Activated T-helper 17 cell treated with anti-CD3 and anti-CD28 coated beads, Interleukin-2, amount 50 U/mL, for 72 hours (primary cell): Measurements from ENCODE around the gene ALK. TPM values are rescaled to one million over a fixed set of nuclear protein-coding genes. Genes with fewer than 3 reads are reported as not detected.

Experiments
- ATAC-seq: fragments of 150-1000 bp; cut with Tn5 transposase; replicated peaks from 2 replicates; pipeline ENCODE4 v1.10.0; 2021; ENCODE audit warnings: mild to moderate bottlenecking, moderate library complexity
- H3K27ac Mint-ChIP-seq: one replicate; pipeline ENCODE4 v1.8.0; 2022; ENCODE audit warnings: mixed read lengths
- H3K27me3 Mint-ChIP-seq: one replicate; pipeline ENCODE4 v1.8.0; 2022; ENCODE audit warnings: mixed read lengths
- H3K36me3 Mint-ChIP-seq: one replicate; pipeline ENCODE4 v1.8.0; 2022; ENCODE audit warnings: low read depth, mild to moderate bottlenecking, mixed read lengths
- H3K4me1 Mint-ChIP-seq: one replicate; pipeline ENCODE4 v1.8.0; 2022; ENCODE audit warnings: mixed read lengths
- H3K4me3 Mint-ChIP-seq: one replicate; pipeline ENCODE4 v1.8.0; 2022; ENCODE audit warnings: mild to moderate bottlenecking, mixed read lengths
- H3K9me3 Mint-ChIP-seq: one replicate; pipeline ENCODE4 v1.8.0; 2022; ENCODE audit warnings: mixed read lengths
- total RNA-seq, 2 donors: library from RNA; stranded (reverse); gene quantifications; one replicate each; pipeline ENCODE4 v1.2.3, GENCODE V29; 2022

The ALK gene
- total RNA-seq, 2 donors from 2014 or later, result not detected

DNA sequence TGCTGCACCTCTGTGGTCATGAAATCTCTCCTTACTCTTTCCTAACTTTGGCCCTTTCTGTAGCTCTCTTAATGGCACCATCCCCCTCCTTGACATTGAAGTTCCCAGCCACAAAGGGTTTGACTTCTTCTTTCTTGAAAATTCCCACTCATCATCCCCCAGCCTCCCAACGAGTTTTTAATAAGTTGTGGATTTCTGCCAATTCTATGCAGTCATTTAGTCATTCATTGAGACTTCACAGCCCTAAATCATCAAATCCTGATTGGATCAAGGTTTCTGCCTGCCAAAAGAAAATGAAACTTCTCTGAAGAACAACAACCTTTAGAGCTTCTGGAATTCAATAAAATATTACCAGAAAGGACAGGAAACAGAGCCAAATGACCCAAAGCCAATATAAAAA lies 451.9 kb downstream of the ALK start:
- no peak for ATAC-seq
- peaks cover 15% of the 10 kb centered on the region for H3K27me3 Mint-ChIP-seq
- H3K4me1 Mint-ChIP-seq, result no peaks in the 10 kb centered on the region
- H3K27ac Mint-ChIP-seq, result no peak overlapping the region
- peaks cover 11% of the 10 kb centered on the region for H3K9me3 Mint-ChIP-seq
- H3K36me3 Mint-ChIP-seq, result no peaks in the 10 kb centered on the region
- H3K4me3 Mint-ChIP-seq, result no peak overlapping the region

GRCh38 chr2:29463181-29463900 lies 458.0 kb downstream of the ALK start:
- peaks cover 25% of the 10 kb centered on the region for H3K27me3 Mint-ChIP-seq
- no peaks in the 10 kb centered on the region for H3K36me3 Mint-ChIP-seq
- H3K4me1 Mint-ChIP-seq, result no peaks in the 10 kb centered on the region

GRCh38 chr2:29462293-29462692 lies 459.1 kb downstream of the ALK start:
- no peaks in the 10 kb centered on the region for H3K4me1 Mint-ChIP-seq

More at GRCh38 chr2:29463181-29463900, 458.0 kb downstream of the ALK start:
- Mint-ChIP-seq H3K4me3 (no peak overlapping the region), H3K9me3 (no peaks in the 10 kb centered on the region), H3K27ac (no peak overlapping the region)
- no peak for ATAC-seq

GRCh38 chr2:29460190-29460589 lies 461.2 kb downstream of the ALK start:
- no peak overlapping the region for H3K27ac Mint-ChIP-seq
- H3K27me3 Mint-ChIP-seq, result peaks cover 33% of the 10 kb centered on the region
- H3K4me3 Mint-ChIP-seq, result no peak overlapping the region
- no peak for ATAC-seq
- H3K9me3 Mint-ChIP-seq, result no peaks in the 10 kb centered on the region
- H3K36me3 Mint-ChIP-seq, result no peaks in the 10 kb centered on the region
- H3K4me1 Mint-ChIP-seq, result no peaks in the 10 kb centered on the region

More at GRCh38 chr2:29462293-29462692, 459.1 kb downstream of the ALK start:
- ATAC-seq, result no peak
- Mint-ChIP-seq H3K4me3 (no peak overlapping the region), H3K36me3 (no peaks in the 10 kb centered on the region), H3K27me3 (peaks cover 29% of the 10 kb centered on the region), H3K9me3 (no peaks in the 10 kb centered on the region), H3K27ac (no peak overlapping the region)

- Mint-ChIP-seq H3K4me3 (no peak overlapping the region), H3K27me3 (peaks cover 29% of the 10 kb centered on the region), H3K27ac (no peak overlapping the region), H3K4me1 (no peaks in the 10 kb centered on the region), H3K9me3 (no peaks in the 10 kb centered on the region), H3K36me3 (no peaks in the 10 kb centered on the region)
- no peak for ATAC-seq
These were observed 461.8 kb downstream of the ALK start for GRCh38 chr2:29459445-29460179.

DNA sequence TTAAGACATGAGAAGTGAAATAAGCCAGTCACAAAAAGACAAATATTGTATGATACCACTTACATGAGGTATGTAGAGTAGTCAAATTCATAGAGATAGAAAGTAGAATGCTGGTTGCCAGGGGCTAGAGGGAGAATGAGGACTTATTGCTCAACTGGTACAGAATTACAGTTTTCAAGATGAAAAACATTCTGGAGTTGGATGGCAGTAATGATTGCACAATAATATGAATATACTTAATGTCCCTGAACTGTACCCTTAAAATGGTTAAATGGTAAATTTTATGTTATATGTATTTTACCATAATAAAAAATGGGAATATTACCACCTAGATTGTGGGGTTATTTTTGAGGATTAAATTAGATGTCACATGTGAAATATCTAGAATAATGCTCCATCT lies 465.0 kb downstream of the ALK start:
- Mint-ChIP-seq H3K36me3 (no peaks in the 10 kb centered on the region), H3K4me3 (no peak overlapping the region), H3K27ac (no peak overlapping the region), H3K27me3 (peaks cover 24% of the 10 kb centered on the region), H3K4me1 (no peaks in the 10 kb centered on the region), H3K9me3 (no peaks in the 10 kb centered on the region)
- ATAC-seq, result no peak

GRCh38 chr2:29455200-29455860 lies 466.1 kb downstream of the ALK start:
- peaks cover 22% of the 10 kb centered on the region for H3K27me3 Mint-ChIP-seq
- ATAC-seq, result no peak
- H3K4me3 Mint-ChIP-seq, result no peak overlapping the region
- no peak overlapping the region for H3K27ac Mint-ChIP-seq
- H3K4me1 Mint-ChIP-seq, result no peaks in the 10 kb centered on the region
- no peaks in the 10 kb centered on the region for H3K9me3 Mint-ChIP-seq
- no peaks in the 10 kb centered on the region for H3K36me3 Mint-ChIP-seq

DNA sequence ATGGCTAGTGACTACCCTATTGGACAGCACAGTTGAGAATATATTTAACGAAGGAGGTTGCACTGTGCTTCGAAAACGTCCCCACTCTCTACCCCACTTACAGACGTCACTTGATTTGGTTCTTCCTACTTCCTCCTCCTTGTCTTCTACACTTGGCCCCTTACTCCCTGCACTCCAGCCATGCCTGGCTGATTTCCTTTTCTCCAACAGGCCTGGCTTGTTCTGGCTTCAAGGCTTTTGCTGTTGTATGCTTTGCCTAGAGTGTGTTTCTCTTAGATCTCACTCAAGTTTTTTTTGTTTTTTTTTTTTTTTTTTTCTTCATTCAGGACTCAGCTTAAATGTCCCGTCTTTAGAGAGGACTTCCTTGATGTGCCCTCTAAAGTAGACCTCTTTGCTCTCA lies 469.4 kb downstream of the ALK start:
- no peak for ATAC-seq
- Mint-ChIP-seq H3K4me1 (no peaks in the 10 kb centered on the region), H3K9me3 (no peaks in the 10 kb centered on the region), H3K27me3 (peaks cover 27% of the 10 kb centered on the region), H3K4me3 (no peak overlapping the region), H3K27ac (no peak overlapping the region), H3K36me3 (no peaks in the 10 kb centered on the region)

DNA sequence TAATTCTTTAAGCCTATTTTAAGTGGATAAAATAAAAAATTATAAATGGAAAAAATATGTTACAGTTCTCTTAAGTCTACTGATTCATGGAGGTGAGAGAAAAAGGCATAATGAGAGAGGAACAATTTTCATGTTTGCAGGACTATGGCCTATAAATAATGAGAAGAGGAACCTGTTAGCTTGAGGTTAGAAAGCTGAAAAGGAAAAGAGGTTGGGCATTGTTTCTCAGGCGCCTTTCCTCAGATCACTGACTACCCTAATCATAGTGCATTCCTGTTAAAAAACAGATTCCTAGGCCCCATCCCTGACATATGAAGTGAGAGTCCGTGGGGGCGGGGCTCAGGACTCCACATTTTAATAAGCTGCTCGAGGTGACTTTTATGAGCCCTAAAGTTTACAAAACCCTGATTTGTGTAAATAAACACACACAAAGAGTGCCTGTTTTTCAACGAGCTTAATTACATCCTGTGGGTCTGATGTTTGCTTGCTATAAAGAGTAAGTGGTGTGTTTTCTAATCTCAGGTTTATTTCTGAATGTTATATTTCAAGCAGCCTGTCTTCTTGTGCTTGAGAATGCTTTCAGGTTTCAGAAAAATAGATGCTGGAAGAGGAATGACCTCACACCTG lies 470.7 kb downstream of the ALK start:
- Mint-ChIP-seq H3K4me1 (no peaks in the 10 kb centered on the region), H3K9me3 (no peaks in the 10 kb centered on the region), H3K27me3 (peaks cover 30% of the 10 kb centered on the region), H3K36me3 (no peaks in the 10 kb centered on the region), H3K27ac (no peak overlapping the region), H3K4me3 (no peak overlapping the region)
- no peak for ATAC-seq

DNA sequence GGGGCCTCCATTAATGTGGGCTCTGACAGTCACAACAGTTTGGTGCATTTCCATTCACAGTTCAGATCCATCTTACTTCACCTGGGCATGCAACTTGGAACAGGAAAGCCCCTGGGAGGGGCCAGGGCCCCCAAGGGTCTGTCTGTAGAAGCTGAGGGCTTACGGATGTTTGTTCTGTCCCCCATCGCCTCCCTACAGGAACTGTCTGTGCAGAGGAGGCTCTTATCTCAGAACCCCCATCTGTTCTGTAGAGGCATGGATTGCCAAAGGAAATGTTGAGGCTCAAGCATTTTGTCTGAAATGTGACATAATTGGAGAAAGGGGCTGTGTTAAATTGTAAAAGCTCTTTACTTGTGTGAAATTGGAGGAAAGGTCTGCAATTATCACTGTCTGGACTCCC lies 471.9 kb downstream of the ALK start:
- H3K9me3 Mint-ChIP-seq, result no peaks in the 10 kb centered on the region
- no peak overlapping the region for H3K27ac Mint-ChIP-seq
- H3K36me3 Mint-ChIP-seq, result no peaks in the 10 kb centered on the region
- H3K4me3 Mint-ChIP-seq, result no peak overlapping the region
- H3K27me3 Mint-ChIP-seq, result peaks cover 28% of the 10 kb centered on the region
- ATAC-seq, result no peak
- no peaks in the 10 kb centered on the region for H3K4me1 Mint-ChIP-seq

DNA sequence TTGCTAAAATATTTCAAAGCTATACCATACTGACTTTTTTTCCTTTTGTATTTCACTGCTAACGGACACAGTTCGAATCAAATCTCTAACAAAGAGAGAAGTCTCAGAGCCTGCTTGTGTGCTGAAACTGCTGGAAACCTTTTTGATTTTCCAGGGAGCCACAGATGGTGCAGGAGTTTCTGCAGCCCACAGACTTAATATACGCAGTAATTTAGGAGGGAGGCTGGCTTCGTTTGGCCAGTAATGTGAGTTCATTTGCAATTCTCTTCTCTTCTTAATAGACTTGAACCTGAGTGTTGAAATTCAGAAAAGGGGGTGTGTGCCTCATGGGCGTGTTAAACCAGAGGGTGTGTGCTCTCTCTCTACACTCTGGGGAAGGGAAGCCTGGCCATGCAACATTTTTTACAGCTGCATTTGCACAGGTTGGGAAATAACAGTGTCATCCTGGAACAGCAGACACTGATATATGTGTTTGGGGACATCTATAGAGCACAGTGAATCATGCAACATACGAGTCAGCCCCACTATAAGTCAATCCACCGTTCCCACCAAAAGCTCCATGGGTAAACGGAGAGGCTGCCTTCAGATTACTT lies 473.2 kb downstream of the ALK start:
- ATAC-seq, result no peak
- H3K4me1 Mint-ChIP-seq, result no peaks in the 10 kb centered on the region

DNA sequence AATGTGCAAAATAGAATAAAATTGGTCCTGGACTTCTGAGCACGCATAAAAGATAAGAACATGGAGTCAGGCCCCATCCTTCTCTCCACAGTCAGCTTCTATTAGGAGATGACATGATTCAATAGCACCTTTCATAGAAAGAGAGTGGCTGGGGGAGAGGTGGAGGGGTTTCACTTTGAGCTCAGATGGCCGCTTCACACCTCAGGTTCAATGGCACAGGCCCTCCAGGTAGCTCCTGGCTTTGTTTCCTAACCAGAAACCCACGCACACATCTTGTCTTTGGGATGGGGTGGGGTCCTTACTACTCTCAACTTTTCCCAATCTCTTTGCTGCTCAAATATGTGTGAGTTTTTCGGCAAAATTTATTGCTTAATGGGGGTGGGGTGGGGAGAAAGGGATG lies 473.9 kb downstream of the ALK start:
- Mint-ChIP-seq H3K27me3 (peaks cover 32% of the 10 kb centered on the region), H3K9me3 (no peaks in the 10 kb centered on the region), H3K4me3 (no peak overlapping the region), H3K27ac (no peak overlapping the region), H3K36me3 (no peaks in the 10 kb centered on the region), H3K4me1 (no peaks in the 10 kb centered on the region)
- ATAC-seq, result no peak

More for the DNA sequence above, 473.2 kb downstream of the ALK start:
- H3K27me3 Mint-ChIP-seq, result peaks cover 32% of the 10 kb centered on the region
- no peaks in the 10 kb centered on the region for H3K9me3 Mint-ChIP-seq
- no peaks in the 10 kb centered on the region for H3K36me3 Mint-ChIP-seq
- H3K4me3 Mint-ChIP-seq, result no peak overlapping the region
- no peak overlapping the region for H3K27ac Mint-ChIP-seq

DNA sequence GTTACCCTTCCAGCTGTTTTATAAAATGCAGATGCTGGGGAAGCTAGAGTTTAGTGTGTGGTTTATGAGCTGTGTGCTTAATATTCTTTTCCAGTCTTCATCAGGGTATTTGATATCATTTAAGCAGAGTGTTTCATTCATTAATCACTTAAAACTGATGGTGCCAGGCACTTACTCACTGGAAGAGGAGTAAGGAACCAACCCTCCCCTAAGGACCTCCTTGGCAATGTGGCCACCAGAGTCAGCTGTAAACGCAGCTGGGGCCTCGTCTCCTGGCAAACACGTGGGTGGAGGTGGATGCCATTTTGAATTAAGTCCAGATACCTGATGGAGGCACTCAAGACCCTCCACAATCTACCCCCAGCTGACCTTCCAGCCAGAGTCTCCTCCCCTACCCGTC lies 474.5 kb downstream of the ALK start:
- H3K4me3 Mint-ChIP-seq, result no peak overlapping the region
- H3K36me3 Mint-ChIP-seq, result no peaks in the 10 kb centered on the region
- H3K4me1 Mint-ChIP-seq, result no peaks in the 10 kb centered on the region
- peaks cover 27% of the 10 kb centered on the region for H3K27me3 Mint-ChIP-seq
- ATAC-seq, result no peak
- H3K27ac Mint-ChIP-seq, result no peak overlapping the region
- H3K9me3 Mint-ChIP-seq, result no peaks in the 10 kb centered on the region

GRCh38 chr2:29444150-29444549 lies 477.2 kb downstream of the ALK start:
- H3K9me3 Mint-ChIP-seq, result no peaks in the 10 kb centered on the region
- no peak overlapping the region for H3K27ac Mint-ChIP-seq
- no peaks in the 10 kb centered on the region for H3K36me3 Mint-ChIP-seq
- H3K4me1 Mint-ChIP-seq, result no peaks in the 10 kb centered on the region
- H3K4me3 Mint-ChIP-seq, result no peak overlapping the region
- ATAC-seq, result no peak
- H3K27me3 Mint-ChIP-seq, result peaks cover 15% of the 10 kb centered on the region
